KBM-7 (cell line): Measurements from ENCODE around the gene PCDHGA10.
"Not testable (repeated sequence)": the region's sequence is repeated elsewhere in the genome, so short reads cannot be mapped to it uniquely, and the experiment has no call there.

Experiments
- DNase-seq: peaks from one replicate; pipeline ENCODE4 v3.0.0-alpha.2; 2015
- in situ Hi-C: fragments of 300-500 bp; cut with MboI; formaldehyde crosslinking; loops from 2 replicates; pipeline ENCODE4 v1.14.3; 2020; ENCODE audit warnings: low sequenced_read_pairs, low pct_unique_long_range_greater_than_20kb, mixed read lengths

PCDHGA10 gene

GRCh38 chr5:141389153-141390042, 23.4 kb upstream of the PCDHGA10 start:
- in situ Hi-C loops = no loop called here

GRCh38 chr5:141392429-141393198, 20.2 kb upstream of the PCDHGA10 start, which contains the start of gene PCDHGA8:
TSS of gene PCDHGA8 (plus strand) at chr5:141392633. CDS start at chr5:141392814, 181 bp downstream.
- DNase-seq = no peak
- in situ Hi-C loops = no loop called here

More at GRCh38 chr5:141389153-141390042, 23.4 kb upstream of the PCDHGA10 start:
- DNase-seq = no peak

GRCh38 chr5:141393267-141393666, 19.5 kb upstream of the PCDHGA10 start:
- no peak for DNase-seq
- in situ Hi-C loops = no loop called here

GRCh38 chr5:141394401-141395187, 18.2 kb upstream of the PCDHGA10 start:
- in situ Hi-C loops, DNase-seq: not testable (repeated sequence)

- in situ Hi-C loops, DNase-seq: not testable (repeated sequence)
These were observed 14.8 kb upstream of the PCDHGA10 start, which contains the start of gene PCDHGB5 for GRCh38 chr5:141397756-141398551. TSS of gene PCDHGB5 (plus strand) at chr5:141397947. CDS start at chr5:141398128, 181 bp downstream.

- DNase-seq = no peak
- in situ Hi-C loops = no loop called here
These were observed 14.2 kb upstream of the PCDHGA10 start for GRCh38 chr5:141398608-141399007.

- no peak for DNase-seq
- in situ Hi-C loops = no loop called here
These were observed 13.1 kb upstream of the PCDHGA10 start for GRCh38 chr5:141399555-141400258.

GRCh38 chr5:141402553-141403243, 10.1 kb upstream of the PCDHGA10 start, which contains the start of gene PCDHGA9:
TSS of gene PCDHGA9 (plus strand) at chr5:141402778. CDS start at chr5:141402953, 175 bp downstream.
- in situ Hi-C loops = no loop called here
- DNase-seq = peak; percentile 3

GRCh38 chr5:141403387-141403786, 9.4 kb upstream of the PCDHGA10 start:
- in situ Hi-C loops = no loop called here
- DNase-seq = no peak

- in situ Hi-C loops, DNase-seq: not testable (repeated sequence)
These were observed 4.8 kb upstream of the PCDHGA10 start, which contains the start of gene PCDHGB6 for GRCh38 chr5:141407790-141408505. TSS of gene PCDHGB6 (plus strand) at chr5:141408021. CDS start at chr5:141408203, 182 bp downstream.

- in situ Hi-C loops = no loop called here
These were observed 3.0 kb upstream of the PCDHGA10 start for GRCh38 chr5:141409598-141410306.

GRCh38 chr5:141411575-141411974, 1.2 kb upstream of the PCDHGA10 start:
- in situ Hi-C loops = no loop called here
- no peak for DNase-seq

More at GRCh38 chr5:141409598-141410306, 3.0 kb upstream of the PCDHGA10 start:
- DNase-seq = no peak

- in situ Hi-C loops = no loop called here
These were observed 818 bp downstream of the PCDHGA10 start for GRCh38 chr5:141413540-141414069.

GRCh38 chr5:141414548-141415274, 1.9 kb downstream of the PCDHGA10 start:
- in situ Hi-C loops = not testable (repeated sequence)

More at GRCh38 chr5:141413540-141414069, 818 bp downstream of the PCDHGA10 start:
- no peak for DNase-seq

GRCh38 chr5:141415275-141415618, 2.5 kb downstream of the PCDHGA10 start:
- DNase-seq, in situ Hi-C loops: not testable (repeated sequence)

More at GRCh38 chr5:141414548-141415274, 1.9 kb downstream of the PCDHGA10 start:
- DNase-seq = not testable (repeated sequence)
